Activated CD4-positive, alpha-beta memory T cell treated with anti-CD3 and anti-CD28 coated beads, Interleukin-2, amount 10 ng/mL, durations not matched to agents 7 days and 5 days (primary cell): ENCODE results near the gene LRRC45. TPM values are rescaled to one million over a fixed set of nuclear protein-coding genes. Genes with fewer than 3 reads are reported as not detected.
A peak's percentile ranks its signal among the peaks of the same experiment; 100 is the strongest.

ENCODE experiments used
- CTCF ChIA-PET: fragments of 350-600 bp; sonication (Branson Sonifier 250); formaldehyde crosslinking; loops from one replicate; lab custom pipeline; 2021; ENCODE audit warnings: antibody characterized with exemption, inconsistent platforms; lab: Charles Lee
- POLR2A ChIA-PET: fragments of 350-600 bp; sonication (Branson Sonifier 250); formaldehyde crosslinking; loops from one replicate; lab custom pipeline; 2021; ENCODE audit warnings: antibody characterized with exemption; lab: Charles Lee
- DNase-seq: peaks from one replicate; pipeline ENCODE4 v3.0.0-alpha.2; 2020
- H3K27ac Mint-ChIP-seq: one replicate; pipeline ENCODE4 v1.8.0; 2021; ENCODE audit warnings: mild to moderate bottlenecking, mixed read lengths
- H3K27me3 Mint-ChIP-seq: one replicate; pipeline ENCODE4 v1.8.0; 2021; ENCODE audit warnings: mixed read lengths
- H3K36me3 Mint-ChIP-seq: one replicate; pipeline ENCODE4 v1.8.0; 2021; ENCODE audit warnings: low read depth, mixed read lengths
- H3K4me1 Mint-ChIP-seq: one replicate; pipeline ENCODE4 v1.8.0; 2021; ENCODE audit warnings: mixed read lengths
- H3K4me3 Mint-ChIP-seq: one replicate; pipeline ENCODE4 v1.8.0; 2021; ENCODE audit warnings: mild to moderate bottlenecking, mixed read lengths
- H3K9me3 Mint-ChIP-seq: one replicate; pipeline ENCODE4 v1.8.0; 2021; ENCODE audit warnings: mixed read lengths
- total RNA-seq, 2 experiments: library from RNA; stranded (reverse); gene quantifications; one replicate each; pipeline ENCODE4 v1.2.3, GENCODE V29; 2021

LRRC45 gene
- total RNA-seq, 2 experiments from 2014 or later = 34.8 to 35.5 TPM

DNA sequence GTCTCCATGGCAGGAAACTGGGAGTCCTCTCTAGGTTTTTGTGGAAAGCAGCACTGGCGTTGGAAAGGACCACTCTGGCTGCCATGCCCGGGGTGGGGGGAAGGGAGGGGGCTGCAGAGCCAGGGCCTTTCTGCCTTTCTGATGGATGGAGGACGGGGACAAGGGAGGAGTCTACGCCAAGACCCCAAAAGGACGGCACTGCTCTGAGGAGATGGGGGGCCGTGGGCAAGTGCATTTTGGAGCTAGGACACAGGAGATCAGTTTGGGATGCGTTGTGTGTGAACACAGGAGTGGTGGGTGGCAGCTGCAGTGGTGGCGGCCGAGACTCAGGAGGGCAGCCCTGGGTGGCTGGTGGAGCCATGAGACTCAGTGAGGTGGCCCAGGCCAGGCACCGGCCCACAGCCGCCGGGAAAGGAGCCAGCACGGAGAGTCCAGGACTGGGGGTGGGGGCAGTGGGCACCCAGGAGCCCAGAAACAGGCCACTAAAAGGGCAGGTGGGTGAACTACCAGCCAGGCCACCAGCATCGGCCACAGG lies 2.5 kb upstream of the LRRC45 start:
- ChIA-PET POLR2A (interaction anchor here (0.6 to 5.1 kb wide), 6 partner anchors 9 to 318 kb away, joined by 3 to 41 read pairs (median 10); partner anchors contain the start of genes DCXR, MRPL12, NOTUM and RAC3), CTCF (interaction anchor here (0.7 to 4.3 kb wide), 14 partner anchors 9 to 385 kb away, joined by 3 to 73 read pairs (median 4); partner anchors contain the start of genes ASPSCR1, DCXR, MAFG and NOTUM)
- Mint-ChIP-seq H3K4me1 (peaks cover 28% of the 10 kb centered on the region), H3K4me3 (no peak overlapping the region), H3K9me3 (no peaks in the 10 kb centered on the region), H3K36me3 (peaks cover 7% of the 10 kb centered on the region), H3K27me3 (no peaks in the 10 kb centered on the region), H3K27ac (no peak overlapping the region)
- DNase-seq = no peak

DNA sequence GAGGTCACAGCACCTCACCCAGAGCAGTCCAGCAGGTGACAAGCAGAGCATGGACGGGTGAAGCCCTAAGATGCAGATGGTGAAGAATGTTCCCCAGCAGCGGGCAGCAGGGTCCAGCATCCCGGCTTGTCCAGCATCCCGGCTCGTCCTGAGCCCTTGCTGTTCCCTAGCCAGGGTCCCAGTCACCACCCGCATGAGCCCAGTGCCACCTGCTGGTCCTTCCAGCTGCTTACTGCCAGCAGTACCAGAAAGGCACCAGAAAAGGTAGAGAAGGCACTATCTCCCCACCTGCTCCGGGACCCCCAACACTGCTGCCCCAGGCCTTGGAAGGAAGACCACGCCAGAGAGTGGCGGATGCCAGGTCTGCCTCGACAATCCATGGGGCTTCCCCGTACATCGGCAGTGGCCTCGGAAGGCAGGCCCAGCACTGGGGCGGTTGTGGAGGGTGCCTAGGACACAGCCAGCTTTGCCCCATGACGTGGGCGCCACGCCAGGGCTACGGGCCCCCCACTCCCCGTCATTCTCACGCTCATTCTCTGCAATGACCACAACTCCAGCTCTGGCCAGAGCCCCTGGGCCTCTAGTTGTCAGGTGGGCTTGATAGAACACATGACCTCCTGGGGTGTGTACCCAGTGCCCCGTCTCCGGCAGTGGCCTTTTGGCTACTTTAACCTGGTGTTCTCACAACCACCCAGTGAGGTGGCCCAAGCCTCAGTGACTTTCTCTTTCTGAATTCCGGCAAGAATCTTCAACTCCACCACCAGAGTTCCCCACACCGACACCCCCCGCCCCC lies 1.8 kb upstream of the LRRC45 start:
- ChIA-PET POLR2A (interaction anchor here (0.6 to 5.1 kb wide), 7 partner anchors 10 to 319 kb away, joined by 3 to 41 read pairs (median 15); partner anchors contain the start of genes DCXR, FASN, MRPL12 and NOTUM), CTCF (interaction anchor here (0.8 to 4.3 kb wide), 9 partner anchors 9 to 131 kb away, joined by 3 to 73 read pairs (median 4); partner anchors contain the start of genes DCXR and NOTUM)
- H3K27ac Mint-ChIP-seq = peak overlapping the region; percentile 60
- no peaks in the 10 kb centered on the region for H3K9me3 Mint-ChIP-seq
- H3K36me3 Mint-ChIP-seq = peaks cover 12% of the 10 kb centered on the region
- peak; percentile 69 for DNase-seq
- no peaks in the 10 kb centered on the region for H3K27me3 Mint-ChIP-seq
- H3K4me1 Mint-ChIP-seq = peaks cover 33% of the 10 kb centered on the region
- H3K4me3 Mint-ChIP-seq = peak overlapping the region; percentile 81

DNA sequence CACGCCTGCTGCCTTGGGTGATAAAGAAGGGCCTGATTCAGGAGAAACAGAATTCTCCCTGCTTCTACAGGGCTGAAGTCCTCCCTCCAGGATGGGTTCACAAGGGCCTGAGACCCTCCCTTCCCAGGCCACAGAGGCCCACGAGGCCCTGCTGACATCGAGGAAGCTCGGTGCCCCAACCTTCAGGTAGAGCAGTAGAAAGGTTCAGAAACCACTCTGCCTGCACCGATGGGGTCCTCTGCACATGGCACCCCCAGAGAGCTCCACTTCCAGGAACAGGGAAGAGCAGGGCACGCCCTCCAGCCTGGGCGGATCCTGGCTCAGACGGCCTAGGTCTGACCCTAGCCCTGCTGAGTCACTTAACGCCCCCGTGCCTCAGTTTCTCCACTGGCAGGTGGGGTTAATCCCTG lies 1.2 kb upstream of the LRRC45 start:
- H3K4me1 Mint-ChIP-seq = peaks cover 33% of the 10 kb centered on the region
- H3K27me3 Mint-ChIP-seq = no peaks in the 10 kb centered on the region
- peak overlapping the region; percentile 81 for H3K4me3 Mint-ChIP-seq
- no peaks in the 10 kb centered on the region for H3K9me3 Mint-ChIP-seq
- DNase-seq = no peak
- H3K36me3 Mint-ChIP-seq = peaks cover 12% of the 10 kb centered on the region
- CTCF ChIA-PET = interaction anchor here (1.1 to 4.3 kb wide), 5 partner anchors 14 to 184 kb away, joined by 3 to 73 read pairs (median 5); partner anchors contain the start of genes DCXR and NOTUM
- POLR2A ChIA-PET = interaction anchor here (1.6 to 5.1 kb wide), 7 partner anchors 9 to 319 kb away, joined by 4 to 41 read pairs (median 15); partner anchors contain the start of genes ARHGDIA, DCXR, FASN and MRPL12
- H3K27ac Mint-ChIP-seq = peak overlapping the region; percentile 60

DNA sequence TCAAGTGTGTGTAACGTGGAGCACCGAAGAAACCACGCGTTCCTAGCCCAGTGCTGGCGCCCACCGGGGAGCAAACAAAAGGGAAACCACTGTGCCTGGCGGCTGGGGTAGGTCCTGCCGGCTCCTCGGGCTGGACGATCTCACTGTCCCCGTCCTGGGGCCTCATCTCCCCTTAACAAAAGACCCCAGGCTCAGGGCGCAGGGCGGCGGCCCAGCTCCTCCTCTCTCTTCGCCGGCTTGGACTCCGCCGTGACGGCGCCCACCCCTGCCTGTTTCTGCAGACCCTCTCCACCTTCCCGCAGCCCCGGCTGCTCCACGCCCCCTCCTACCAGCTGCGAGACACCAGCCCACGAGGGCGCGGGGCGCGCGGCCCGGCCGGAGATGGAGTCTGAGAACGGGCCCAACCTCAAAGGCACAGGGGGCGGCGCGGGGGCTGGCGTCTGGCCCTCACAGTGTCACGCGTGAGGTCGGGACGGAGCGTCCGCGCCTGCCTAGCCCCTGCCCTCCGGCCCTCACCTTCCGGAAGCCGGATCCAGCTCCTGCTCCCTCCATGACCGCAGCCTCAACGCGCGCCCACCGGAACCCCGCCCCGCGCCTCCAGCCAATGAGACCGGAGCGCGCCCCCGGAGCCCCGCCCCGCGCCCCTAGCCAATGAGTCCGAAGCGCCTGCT lies 660 bp upstream of the LRRC45 start, which contains the start of gene CENPX:
Gene CENPX (minus strand): TSS at position 569 of the 671 bp plus-strand sequence. CDS start 17 bp downstream, at position 552.
- ChIA-PET CTCF (interaction anchor here (0.8 to 4.3 kb wide), 7 partner anchors 15 to 184 kb away, joined by 3 to 73 read pairs (median 5); partner anchors contain the start of genes ASPSCR1, DCXR, FASN and NOTUM), POLR2A (interaction anchor here (0.6 to 5.1 kb wide), 14 partner anchors 9 to 319 kb away, joined by 3 to 41 read pairs (median 4); partner anchors contain the start of genes ARHGDIA, DCXR, FASN and MRPL12)
- Mint-ChIP-seq H3K27ac (peak within 1 kb of the TSS; percentile 60), H3K9me3 (no peaks in the 10 kb centered on the region), H3K4me3 (peak within 1 kb of the TSS; percentile 82), H3K27me3 (no peaks in the 10 kb centered on the region), H3K36me3 (peaks cover 14% of the 10 kb centered on the region), H3K4me1 (peaks cover 39% of the 10 kb centered on the region)
- no peak for DNase-seq

DNA sequence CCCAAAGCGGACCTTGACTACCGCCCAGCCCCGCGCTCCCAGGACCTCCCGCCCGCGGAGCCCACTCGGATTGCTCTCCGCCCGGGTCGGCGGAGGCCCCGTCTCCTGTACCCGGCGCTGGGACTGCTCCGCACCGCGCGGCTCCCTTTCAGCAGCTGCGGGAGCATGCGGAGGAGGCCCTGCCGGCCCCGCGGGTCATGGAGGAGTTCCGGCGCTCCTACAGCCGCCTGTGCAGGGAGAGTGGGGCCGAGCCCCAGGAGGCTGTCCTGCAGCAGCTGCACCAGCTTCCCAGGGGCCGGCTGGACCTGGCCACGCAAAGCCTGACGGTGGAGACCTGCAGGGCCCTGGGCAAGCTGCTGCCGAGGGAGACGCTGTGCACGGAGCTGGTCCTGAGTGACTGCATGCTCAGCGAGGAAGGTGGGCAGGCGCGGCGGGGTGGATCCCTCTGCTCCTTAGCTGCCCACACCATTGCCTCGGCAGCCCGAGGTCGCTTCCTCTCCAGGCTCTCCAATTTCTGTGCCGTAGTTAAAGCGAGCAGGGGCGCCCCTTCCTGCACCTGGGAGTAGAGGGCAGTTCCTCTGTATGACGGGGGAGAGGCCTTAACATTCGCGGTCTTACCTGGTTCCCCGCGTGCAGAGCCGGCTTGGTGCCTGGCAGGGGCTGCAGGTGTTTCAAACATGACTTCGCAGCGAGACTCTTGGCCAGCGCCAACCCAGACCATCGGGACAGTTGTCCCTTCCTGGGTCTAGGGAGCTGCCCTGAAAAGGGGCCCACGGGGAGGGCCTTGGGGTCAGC lies 539 bp downstream of the LRRC45 start:
- H3K4me3 Mint-ChIP-seq = peak overlapping the region; percentile 82
- peak overlapping the region; percentile 35 for H3K27ac Mint-ChIP-seq
- ChIA-PET POLR2A (interaction anchor here (0.7 to 5.1 kb wide), 14 partner anchors 13 to 496 kb away, joined by 3 to 41 read pairs (median 4); partner anchors contain the start of genes ARHGDIA, DCXR, FASN and FOXK2), CTCF (interaction anchor here (0.8 to 4.3 kb wide), 6 partner anchors 14 to 153 kb away, joined by 3 to 73 read pairs (median 6); partner anchors contain the start of genes ASPSCR1, DCXR, FASN and NOTUM)
- peaks cover 39% of the 10 kb centered on the region for H3K4me1 Mint-ChIP-seq
- H3K36me3 Mint-ChIP-seq = peaks cover 14% of the 10 kb centered on the region
- no peak for DNase-seq
- H3K27me3 Mint-ChIP-seq = no peaks in the 10 kb centered on the region
- H3K9me3 Mint-ChIP-seq = no peaks in the 10 kb centered on the region

DNA sequence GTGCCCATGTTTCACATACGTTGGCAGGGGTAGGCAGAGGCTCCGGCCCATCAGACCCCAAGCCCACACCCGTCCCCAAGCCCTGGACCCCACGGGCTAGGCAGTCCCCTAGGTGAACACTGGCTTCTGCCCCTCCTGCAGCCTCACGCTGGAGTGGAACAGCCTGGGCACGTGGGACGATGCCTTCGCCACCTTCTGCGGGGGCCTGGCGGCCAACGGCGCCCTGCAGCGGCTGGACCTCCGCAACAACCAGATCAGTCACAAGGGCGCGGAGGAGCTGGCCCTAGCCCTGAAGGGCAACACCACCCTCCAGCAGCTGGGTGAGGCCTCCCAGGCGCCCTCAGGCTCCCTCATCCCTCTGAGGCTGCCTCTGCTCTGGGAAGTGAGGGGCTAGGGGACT lies 1.8 kb downstream of the LRRC45 start:
- H3K4me1 Mint-ChIP-seq = peaks cover 45% of the 10 kb centered on the region
- no peak overlapping the region for H3K27ac Mint-ChIP-seq
- H3K27me3 Mint-ChIP-seq = no peaks in the 10 kb centered on the region
- peaks cover 12% of the 10 kb centered on the region for H3K36me3 Mint-ChIP-seq
- no peak for DNase-seq
- ChIA-PET POLR2A (interaction anchor here (2.2 kb wide), 1 partner anchor 46 kb away, joined by 5 read pairs; no protein-coding TSS in a partner anchor), CTCF (interaction anchor here (1.4 kb wide), 1 partner anchor 65 kb away, joined by 5 read pairs; no protein-coding TSS in a partner anchor)
- H3K9me3 Mint-ChIP-seq = no peaks in the 10 kb centered on the region
- no peak overlapping the region for H3K4me3 Mint-ChIP-seq

DNA sequence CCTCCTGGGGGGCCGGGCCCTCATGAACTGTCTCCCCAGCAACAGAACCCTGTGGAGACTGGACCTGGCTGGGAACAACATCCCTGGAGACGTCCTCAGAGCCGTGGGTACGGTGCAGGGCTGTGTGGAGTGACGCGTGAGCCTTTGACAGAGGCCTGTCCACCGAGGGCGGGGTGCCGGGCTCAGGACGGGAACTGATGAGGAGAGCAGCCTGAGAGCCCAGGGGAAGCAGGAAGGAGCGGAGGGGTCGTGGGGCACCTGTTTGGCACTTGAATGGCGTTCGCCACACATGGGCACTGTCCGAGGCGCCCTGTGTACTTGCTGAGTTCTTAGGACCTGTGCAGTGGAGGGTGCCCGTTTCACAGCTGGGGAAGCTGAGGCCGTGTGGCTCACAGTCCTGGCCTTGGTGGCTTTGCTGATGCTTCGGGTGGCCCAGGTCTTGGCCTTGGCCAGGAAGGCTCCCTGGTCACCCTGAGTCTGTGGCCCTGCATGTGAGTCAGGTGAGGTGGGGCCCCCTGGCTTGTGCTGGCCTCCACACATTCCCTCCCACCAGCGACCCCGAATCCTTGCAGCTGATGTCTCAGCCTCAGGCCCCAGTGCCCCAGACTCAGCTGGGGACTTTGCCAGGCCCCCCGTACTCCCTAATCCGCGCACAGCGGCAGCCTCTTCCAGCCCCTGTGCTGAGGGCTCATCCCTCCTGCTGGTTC lies 2.4 kb downstream of the LRRC45 start:
- Mint-ChIP-seq H3K27ac (no peak overlapping the region), H3K4me3 (peak overlapping the region; percentile 3), H3K9me3 (no peaks in the 10 kb centered on the region), H3K36me3 (peaks cover 12% of the 10 kb centered on the region), H3K27me3 (no peaks in the 10 kb centered on the region), H3K4me1 (peaks cover 44% of the 10 kb centered on the region)
- DNase-seq = no peak
- ChIA-PET POLR2A (interaction anchor here (1.2 to 2.3 kb wide), 2 partner anchors 12 to 203 kb away, joined by 3 to 8 read pairs; partner anchors contain the start of genes DCXR and SLC16A3), CTCF (interaction anchor here (1.5 kb wide), 1 partner anchor 12 kb away, joined by 7 read pairs; the partner anchor contains the start of gene DCXR)

DNA sequence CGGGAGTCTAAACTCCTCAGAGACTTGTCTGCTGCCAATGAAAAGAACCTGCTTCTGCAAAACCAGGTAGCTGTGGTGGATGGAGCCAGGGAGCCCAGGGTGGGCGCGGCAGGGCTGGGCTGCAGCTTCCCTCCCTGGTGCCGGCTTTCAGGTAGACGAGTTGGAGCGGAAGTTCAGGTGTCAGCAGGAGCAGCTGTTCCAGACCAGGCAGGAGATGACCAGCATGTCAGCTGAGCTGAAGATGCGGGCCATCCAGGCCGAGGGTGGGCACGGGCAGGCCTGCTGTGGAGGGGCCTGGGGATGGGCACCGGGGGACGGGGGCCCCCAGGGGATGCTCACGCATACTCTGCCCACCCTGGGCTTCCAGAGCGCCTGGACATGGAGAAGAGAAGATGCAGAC lies 5.1 kb downstream of the LRRC45 start:
- POLR2A ChIA-PET = no interaction called here
- DNase-seq = no peak
- no peak overlapping the region for H3K4me3 Mint-ChIP-seq
- CTCF ChIA-PET = interaction anchor here (1.4 kb wide), 1 partner anchor 9 kb away, joined by 7 read pairs; the partner anchor contains the start of gene DCXR
- H3K36me3 Mint-ChIP-seq = peaks cover 12% of the 10 kb centered on the region
- H3K9me3 Mint-ChIP-seq = no peaks in the 10 kb centered on the region
- H3K27me3 Mint-ChIP-seq = no peaks in the 10 kb centered on the region
- H3K27ac Mint-ChIP-seq = no peak overlapping the region
- peaks cover 36% of the 10 kb centered on the region for H3K4me1 Mint-ChIP-seq

DNA sequence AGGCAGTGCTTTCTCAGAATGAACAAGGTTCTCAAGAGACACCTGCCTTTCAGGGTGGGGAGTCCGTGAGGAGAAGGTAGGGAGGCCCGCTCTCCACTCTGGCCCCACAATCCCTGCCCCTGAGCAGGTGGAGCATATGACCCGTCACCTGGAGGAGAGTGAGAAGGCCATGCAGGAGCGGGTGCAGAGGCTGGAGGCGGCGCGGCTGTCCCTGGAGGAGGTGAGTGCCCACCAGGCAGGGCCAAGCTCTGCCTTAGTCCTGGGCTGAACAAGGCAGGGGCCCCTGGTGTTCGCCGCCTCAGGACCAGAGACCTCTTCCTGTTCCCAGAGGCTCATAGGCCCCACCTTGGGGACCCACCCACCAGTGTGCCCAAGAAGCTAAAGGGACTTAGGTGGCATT lies 5.9 kb downstream of the LRRC45 start:
- peaks cover 33% of the 10 kb centered on the region for H3K4me1 Mint-ChIP-seq
- H3K4me3 Mint-ChIP-seq = no peak overlapping the region
- ChIA-PET CTCF (interaction anchor here (1.3 to 2.3 kb wide), 4 partner anchors 9 to 126 kb away, joined by 4 to 16 read pairs (median 10); partner anchors contain the start of gene DCXR), POLR2A (interaction anchor here (1.1 kb wide), 1 partner anchor 11 kb away, joined by 3 read pairs; no protein-coding TSS in a partner anchor)
- H3K27me3 Mint-ChIP-seq = no peaks in the 10 kb centered on the region
- DNase-seq = no peak
- H3K36me3 Mint-ChIP-seq = peaks cover 12% of the 10 kb centered on the region
- no peaks in the 10 kb centered on the region for H3K9me3 Mint-ChIP-seq
- no peak overlapping the region for H3K27ac Mint-ChIP-seq

DNA sequence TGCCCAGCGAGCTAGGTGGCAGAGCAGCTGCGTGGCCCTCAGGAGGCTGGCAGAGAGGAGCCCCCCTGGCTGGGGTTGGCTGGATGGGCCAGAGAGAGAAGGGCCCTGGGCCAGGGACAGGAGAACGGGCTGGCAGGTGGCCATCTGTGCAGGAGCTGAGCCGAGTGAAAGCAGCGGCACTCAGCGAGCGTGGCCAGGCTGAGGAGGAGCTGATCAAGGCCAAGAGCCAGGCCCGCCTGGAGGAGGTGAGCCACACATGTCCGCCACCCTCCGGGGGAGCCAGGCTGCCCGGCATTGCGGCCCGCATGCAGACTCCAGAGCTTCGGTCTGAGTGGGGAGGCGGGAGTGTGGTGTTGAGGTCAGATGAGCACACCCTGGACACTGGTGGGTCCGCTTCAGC lies 6.3 kb downstream of the LRRC45 start:
- ChIA-PET POLR2A (interaction anchor here (1.1 to 3.7 kb wide), 10 partner anchors 8 to 327 kb away, joined by 3 to 15 read pairs (median 5); partner anchors contain the start of genes CENPX, DCXR and MRPL12), CTCF (interaction anchor here (1.3 to 2.3 kb wide), 5 partner anchors 8 to 134 kb away, joined by 3 to 16 read pairs (median 6); partner anchors contain the start of gene DCXR)
- no peaks in the 10 kb centered on the region for H3K9me3 Mint-ChIP-seq
- H3K36me3 Mint-ChIP-seq = peaks cover 12% of the 10 kb centered on the region
- H3K27ac Mint-ChIP-seq = no peak overlapping the region
- no peaks in the 10 kb centered on the region for H3K27me3 Mint-ChIP-seq
- peak overlapping the region; percentile 34 for H3K4me3 Mint-ChIP-seq
- peaks cover 28% of the 10 kb centered on the region for H3K4me1 Mint-ChIP-seq
- DNase-seq = no peak
